DND-41 (cell line): ENCODE measurements around the gene NFAM1.

Experiments used
- ATAC-seq: fragments of 200-7000 bp; cut with Tn5 transposase; 3 replicates; pipeline ENCODE4 v1.9.1; 2021; ENCODE audit warnings: low read depth; ENCODE audit not compliant: insufficient read depth
- DNase-seq: peaks from one replicate; pipeline ENCODE4 v3.0.0-alpha.2; 2020
- H2AFZ ChIP-seq: 2 replicates; pipeline ENCODE4 v1.6.0; 2012; ENCODE audit warnings: low read depth, low read length
- H3K27ac ChIP-seq: 2 replicates; pipeline ENCODE4 v1.5.1; 2012; ENCODE audit warnings: low read length, inconsistent platforms
- H3K27me3 ChIP-seq: fragments of 200-600 bp; sonication (generic); 2 replicates; pipeline ENCODE4 v1.6.0; 2012; ENCODE audit warnings: low read length, mild to moderate bottlenecking, inconsistent platforms; ENCODE audit not compliant: insufficient read depth, poor library complexity
- H3K36me3 ChIP-seq: 2 replicates; pipeline ENCODE4 v1.5.1; 2012; ENCODE audit warnings: low read length, inconsistent platforms; ENCODE audit not compliant: insufficient read depth
- H3K4me1 ChIP-seq: 2 replicates; pipeline ENCODE4 v1.5.1; 2012; ENCODE audit warnings: mild to moderate bottlenecking, low read length; ENCODE audit not compliant: insufficient read depth
- H3K4me2 ChIP-seq: 2 replicates; pipeline ENCODE4 v1.6.0; 2012; ENCODE audit warnings: mild to moderate bottlenecking, moderate library complexity, low read length, inconsistent platforms; ENCODE audit not compliant: insufficient read depth
- H3K4me3 ChIP-seq, 2 experiments: fragments of 200-600 bp in 1 of 2; shearing (Covaris generic) in 1 of 2; 2 replicates each; pipeline ENCODE4 v1.5.1; 2012 to 2016; ENCODE audit warnings: inconsistent platforms in 2 of 2, low read length in 2 of 2, mild to moderate bottlenecking in 2 of 2, low read depth in 1 of 2, moderate library complexity in 1 of 2
- H3K79me2 ChIP-seq: 2 replicates; pipeline ENCODE4 v1.6.0; 2012; ENCODE audit warnings: low read length, inconsistent platforms; ENCODE audit not compliant: insufficient read depth
- H3K9ac ChIP-seq: 2 replicates; pipeline ENCODE4 v1.6.0; 2012; ENCODE audit warnings: low read depth, mild to moderate bottlenecking, inconsistent platforms, low read length, moderate library complexity
- H3K9me3 ChIP-seq: 2 replicates; pipeline ENCODE4 v1.5.1; 2012; ENCODE audit warnings: low read length, moderate library complexity, mild to moderate bottlenecking, inconsistent platforms; ENCODE audit not compliant: insufficient read depth, severe bottlenecking
- H4K20me1 ChIP-seq: 2 replicates; pipeline ENCODE4 v1.6.0; 2012; ENCODE audit warnings: low read length; ENCODE audit not compliant: insufficient read depth
- EZH2 ChIP-seq: IDR thresholded peaks from 3 replicates; pipeline ENCODE4 v1.6.1; 2012; ENCODE audit warnings: borderline replicate concordance, low read depth, mild to moderate bottlenecking, moderate library complexity, low read length, inconsistent platforms; ENCODE audit not compliant: severe bottlenecking
- TF ChIP-seq, protein P1 (sequence below): IDR thresholded peaks from 2 replicates; pipeline ENCODE4 v1.5.1; 2012; ENCODE audit warnings: borderline replicate concordance, low read length, moderate library complexity, mild to moderate bottlenecking; ENCODE audit not compliant: poor library complexity, severe bottlenecking; ENCODE audit errors: extremely low read depth

NFAM1 gene

DNA sequence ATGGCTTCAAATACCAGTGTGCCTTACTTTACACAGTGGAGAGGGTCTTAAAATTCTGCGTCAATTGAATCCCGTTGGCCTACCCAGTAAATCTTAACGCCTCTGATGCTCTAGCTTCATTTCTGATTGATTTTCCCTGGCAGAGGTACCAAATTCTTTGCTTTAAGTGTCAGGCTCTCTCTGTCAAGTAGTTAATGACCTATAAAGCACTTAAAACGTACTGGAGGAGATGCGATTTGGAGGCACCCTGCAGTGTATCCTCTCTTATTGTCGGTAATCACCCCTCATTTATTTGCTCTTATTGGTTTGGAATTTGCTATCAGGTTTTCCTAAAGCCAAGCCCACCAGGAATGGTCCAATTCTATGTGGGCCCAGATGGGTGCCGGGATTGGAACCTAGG, 59.2 kb downstream of the NFAM1 start:
- no peaks in the 10 kb centered on the region for H3K36me3 ChIP-seq
- H3K4me1 ChIP-seq: peaks cover 15% of the 10 kb centered on the region
- TF ChIP-seq EZH2: no peak
- TF ChIP-seq, protein P1, sequence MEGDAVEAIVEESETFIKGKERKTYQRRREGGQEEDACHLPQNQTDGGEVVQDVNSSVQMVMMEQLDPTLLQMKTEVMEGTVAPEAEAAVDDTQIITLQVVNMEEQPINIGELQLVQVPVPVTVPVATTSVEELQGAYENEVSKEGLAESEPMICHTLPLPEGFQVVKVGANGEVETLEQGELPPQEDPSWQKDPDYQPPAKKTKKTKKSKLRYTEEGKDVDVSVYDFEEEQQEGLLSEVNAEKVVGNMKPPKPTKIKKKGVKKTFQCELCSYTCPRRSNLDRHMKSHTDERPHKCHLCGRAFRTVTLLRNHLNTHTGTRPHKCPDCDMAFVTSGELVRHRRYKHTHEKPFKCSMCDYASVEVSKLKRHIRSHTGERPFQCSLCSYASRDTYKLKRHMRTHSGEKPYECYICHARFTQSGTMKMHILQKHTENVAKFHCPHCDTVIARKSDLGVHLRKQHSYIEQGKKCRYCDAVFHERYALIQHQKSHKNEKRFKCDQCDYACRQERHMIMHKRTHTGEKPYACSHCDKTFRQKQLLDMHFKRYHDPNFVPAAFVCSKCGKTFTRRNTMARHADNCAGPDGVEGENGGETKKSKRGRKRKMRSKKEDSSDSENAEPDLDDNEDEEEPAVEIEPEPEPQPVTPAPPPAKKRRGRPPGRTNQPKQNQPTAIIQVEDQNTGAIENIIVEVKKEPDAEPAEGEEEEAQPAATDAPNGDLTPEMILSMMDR: no peak
- H3K27ac ChIP-seq: no peak overlapping the region
- H3K4me3 ChIP-seq: no peak overlapping the region
- no peak overlapping the region for H3K4me2 ChIP-seq
- peaks cover 15% of the 10 kb centered on the region for H3K27me3 ChIP-seq
- DNase-seq (no peak), ATAC-seq (no peak)
- H4K20me1 ChIP-seq: peaks cover 7% of the 10 kb centered on the region
- H3K9ac ChIP-seq: no peak overlapping the region
- H3K9me3 ChIP-seq: no peaks in the 10 kb centered on the region
- no peak overlapping the region for H2AFZ ChIP-seq
- no peaks in the 10 kb centered on the region for H3K79me2 ChIP-seq

DNA sequence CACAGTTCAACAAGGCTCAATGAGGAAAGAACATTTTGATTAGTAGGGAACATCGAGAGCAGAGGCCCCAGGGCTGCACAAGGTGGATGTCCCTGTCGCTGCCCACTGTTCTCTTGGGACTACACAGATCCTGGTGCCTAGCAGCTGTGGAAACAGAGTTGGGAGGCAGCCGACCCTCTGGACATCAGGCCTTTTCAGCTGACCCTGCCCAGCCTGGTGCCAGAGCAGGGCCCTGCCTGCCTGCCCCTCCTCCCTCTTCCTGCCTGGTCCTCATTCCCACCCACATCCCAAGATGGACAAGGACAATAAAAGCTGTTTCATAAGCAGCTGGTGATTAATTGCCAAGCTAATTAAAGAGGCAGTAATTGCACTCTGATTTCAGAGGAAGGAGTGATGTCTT, 60.7 kb downstream of the NFAM1 start:
- ATAC-seq (no peak), DNase-seq (no peak)
- Histone ChIP-seq H3K27ac (no peak overlapping the region), H3K4me3 (no peak overlapping the region), H3K9me3 (no peaks in the 10 kb centered on the region), H3K79me2 (no peaks in the 10 kb centered on the region), H3K4me1 (peaks cover 15% of the 10 kb centered on the region), H3K4me2 (no peak overlapping the region), H3K27me3 (peaks cover 29% of the 10 kb centered on the region), H3K9ac (no peak overlapping the region), H3K36me3 (no peaks in the 10 kb centered on the region), H2AFZ (no peak overlapping the region), H4K20me1 (peaks cover 10% of the 10 kb centered on the region)
- no peak for TF ChIP-seq EZH2
- TF ChIP-seq, protein P1: no peak

DNA sequence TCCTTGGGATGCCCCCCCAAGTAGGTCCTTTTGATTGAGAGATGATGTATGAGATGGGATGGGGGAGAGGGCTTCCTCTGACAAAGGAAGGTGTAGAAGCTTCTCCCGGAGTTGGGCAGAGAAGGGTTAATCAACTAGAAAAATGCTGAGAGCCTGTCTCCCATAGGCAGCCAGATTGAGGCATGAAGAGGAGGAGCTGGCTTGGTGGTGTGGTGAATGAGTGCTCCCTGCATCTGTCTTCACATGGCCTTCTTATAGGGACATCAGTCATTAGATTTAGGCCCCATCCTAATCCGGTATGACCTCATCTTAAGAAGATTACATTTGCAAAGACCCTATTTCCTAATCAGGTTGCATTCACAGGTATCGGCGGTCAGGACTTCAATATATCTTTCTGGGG, 61.1 kb downstream of the NFAM1 start:
- H3K27ac ChIP-seq: no peak overlapping the region
- no peaks in the 10 kb centered on the region for H3K36me3 ChIP-seq
- DNase-seq: no peak
- H3K4me2 ChIP-seq: no peak overlapping the region
- no peak for TF ChIP-seq EZH2
- TF ChIP-seq, protein P1: no peak
- H3K79me2 ChIP-seq: no peaks in the 10 kb centered on the region
- peaks cover 15% of the 10 kb centered on the region for H3K4me1 ChIP-seq
- no peaks in the 10 kb centered on the region for H3K9me3 ChIP-seq
- ATAC-seq: no peak
- peaks cover 30% of the 10 kb centered on the region for H3K27me3 ChIP-seq
- H3K9ac ChIP-seq: no peak overlapping the region
- H4K20me1 ChIP-seq: peaks cover 10% of the 10 kb centered on the region
- no peak overlapping the region for H2AFZ ChIP-seq
- no peak overlapping the region for H3K4me3 ChIP-seq

DNA sequence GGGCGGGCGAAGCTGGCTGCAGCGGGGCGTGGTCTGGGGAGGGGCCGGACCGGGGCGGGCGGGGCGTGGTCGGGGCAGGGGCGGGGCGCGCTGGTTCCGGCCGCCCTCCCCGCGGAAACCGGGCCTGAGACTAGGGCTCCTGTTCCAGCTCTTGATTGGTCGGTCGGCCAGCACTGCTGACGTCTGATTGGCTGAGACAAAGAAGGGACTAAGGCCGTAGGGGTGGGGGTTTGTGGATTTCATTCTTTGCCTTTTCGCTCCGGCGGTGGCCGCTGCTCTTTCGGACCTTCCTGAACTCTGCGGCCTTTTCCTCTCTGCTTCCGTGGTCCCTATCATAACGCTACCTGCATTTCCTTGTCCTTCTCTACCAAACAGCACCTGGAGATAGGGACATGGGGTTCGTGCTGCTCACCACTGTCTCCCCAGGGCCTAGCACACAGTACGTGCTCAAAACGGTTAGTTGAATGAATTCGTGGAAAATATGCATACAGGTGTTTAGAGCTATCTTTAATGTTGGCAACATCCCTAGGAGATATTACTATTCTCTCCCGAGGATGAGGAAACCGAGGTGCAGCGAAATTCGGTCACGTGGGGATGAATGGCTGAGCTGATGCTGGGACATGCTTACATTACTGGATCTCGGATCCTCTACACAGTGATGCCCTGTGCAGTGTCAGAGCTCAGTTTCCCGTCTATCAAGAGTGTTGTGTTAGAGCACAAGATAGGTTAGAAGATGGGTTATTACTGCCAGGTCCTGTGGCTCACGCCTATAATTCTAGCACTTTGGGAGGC, 62.8 kb downstream of the NFAM1 start:
- H3K36me3 ChIP-seq: no peaks in the 10 kb centered on the region
- DNase-seq (peak; percentile 76), ATAC-seq (peak; percentile 92)
- no peak overlapping the region for H3K27ac ChIP-seq
- H2AFZ ChIP-seq: peak overlapping the region; percentile 72
- H3K4me1 ChIP-seq: peaks cover 15% of the 10 kb centered on the region
- H3K27me3 ChIP-seq: peaks cover 30% of the 10 kb centered on the region
- no peaks in the 10 kb centered on the region for H3K9me3 ChIP-seq
- no peaks in the 10 kb centered on the region for H3K79me2 ChIP-seq
- peak overlapping the region; percentile 76 for H3K4me2 ChIP-seq
- H3K9ac ChIP-seq: peak overlapping the region; percentile 24
- peaks cover 10% of the 10 kb centered on the region for H4K20me1 ChIP-seq
- TF ChIP-seq EZH2: no peak
- TF ChIP-seq, protein P1: no peak
- H3K4me3 ChIP-seq: peak overlapping the region in 1 of 2 experiments; percentile 58; a peak in 3 of 4 replicates
